GM19455 (cell line): ENCODE measurements around the gene L3MBTL2.

Source experiments
- ATAC-seq: cut with Tn5 transposase; IDR thresholded peaks from one replicate; pipeline ENCODE4 v1.9.1; 2021; ENCODE audit not compliant: unreplicated experiment

The L3MBTL2 gene

GRCh38 chr22:41206719-41207118 lies 1.6 kb downstream of the L3MBTL2 start:
- no peak for ATAC-seq

- no peak for ATAC-seq
Observed at GRCh38 chr22:41215409-41215808, 10.3 kb downstream of the L3MBTL2 start.

GRCh38 chr22:41215926-41216325 lies 10.8 kb downstream of the L3MBTL2 start:
- ATAC-seq = no peak

- ATAC-seq = no peak
Observed at GRCh38 chr22:41216984-41217383, 11.9 kb downstream of the L3MBTL2 start.

- no peak for ATAC-seq
Observed at GRCh38 chr22:41217553-41218157, 12.5 kb downstream of the L3MBTL2 start.

GRCh38 chr22:41222846-41223507 lies 17.9 kb downstream of the L3MBTL2 start:
- no peak for ATAC-seq

GRCh38 chr22:41223535-41223934 lies 18.4 kb downstream of the L3MBTL2 start:
- ATAC-seq = no peak

- ATAC-seq = no peak
Observed at GRCh38 chr22:41226723-41227655, 21.9 kb downstream of the L3MBTL2 start.

GRCh38 chr22:41229215-41229614 lies 24.1 kb downstream of the L3MBTL2 start:
- ATAC-seq = no peak

- ATAC-seq = no peak
Observed at GRCh38 chr22:41229730-41230400, 24.8 kb downstream of the L3MBTL2 start.

GRCh38 chr22:41230401-41230785 lies 25.3 kb downstream of the L3MBTL2 start:
- ATAC-seq = no peak

GRCh38 chr22:41231369-41231768 lies 26.3 kb downstream of the L3MBTL2 start:
- no peak for ATAC-seq

- no peak for ATAC-seq
Observed at GRCh38 chr22:41234815-41235695, 29.9 kb downstream of the L3MBTL2 start.

- ATAC-seq = no peak
Observed at GRCh38 chr22:41237036-41237706, 32.1 kb downstream of the L3MBTL2 start.

GRCh38 chr22:41237707-41238569 lies 32.8 kb downstream of the L3MBTL2 start:
- ATAC-seq = peak; percentile 55

- ATAC-seq = no peak
Observed at GRCh38 chr22:41238570-41239442, 33.7 kb downstream of the L3MBTL2 start.

- no peak for ATAC-seq
Observed at GRCh38 chr22:41239443-41240128, 34.5 kb downstream of the L3MBTL2 start.
